Fibroblast of skin of right biceps (primary cell): ENCODE measurements around the gene ANKRD2.
"Not testable (repeated sequence)": the region's sequence is repeated elsewhere in the genome, so short reads cannot be mapped to it uniquely, and the experiment has no call there.

Experiments
- DNase-seq: peaks from one replicate; pipeline ENCODE4 v3.0.0-alpha.2; 2013

The ANKRD2 gene

DNA sequence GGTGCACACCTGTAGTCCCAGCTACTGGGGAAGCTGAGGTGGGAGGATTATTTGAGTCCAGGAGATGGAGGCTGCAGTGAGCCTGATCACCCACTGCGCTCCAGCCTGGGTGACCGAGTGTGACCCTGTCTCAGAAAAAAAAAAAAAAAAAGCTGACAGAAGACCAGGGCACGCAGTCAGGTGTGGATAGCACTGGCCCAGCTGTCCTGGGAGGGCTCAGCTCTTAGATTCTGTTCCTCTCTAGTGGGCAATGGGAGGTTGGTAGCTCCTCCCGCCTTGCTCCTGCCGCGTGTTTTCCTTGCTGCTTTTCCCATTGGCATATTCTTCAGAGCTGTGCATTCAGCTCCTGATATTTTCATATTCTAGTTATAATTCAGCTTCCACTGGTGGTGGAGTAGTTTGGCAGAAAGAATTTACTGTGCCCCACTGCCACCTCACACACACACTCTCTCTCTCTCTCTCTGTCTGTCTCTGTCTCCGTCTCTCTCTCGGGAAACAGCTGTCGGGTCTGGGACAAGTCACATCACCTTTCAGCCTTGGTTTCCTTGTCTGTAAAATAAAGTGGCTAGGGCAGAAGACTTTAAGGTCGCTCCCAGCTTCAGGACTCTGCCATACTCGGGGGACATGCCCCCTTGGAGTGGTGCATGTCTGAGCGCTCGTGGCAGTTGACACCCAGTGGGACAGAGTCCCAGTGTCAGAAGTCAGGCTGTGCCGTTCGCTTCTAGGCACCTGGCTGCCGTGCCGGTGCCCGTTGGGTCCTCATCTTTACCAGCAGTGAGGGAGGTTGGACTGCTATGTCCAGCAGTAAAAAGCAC lies 25.9 kb upstream of the ANKRD2 start:
- DNase-seq: no peak

DNA sequence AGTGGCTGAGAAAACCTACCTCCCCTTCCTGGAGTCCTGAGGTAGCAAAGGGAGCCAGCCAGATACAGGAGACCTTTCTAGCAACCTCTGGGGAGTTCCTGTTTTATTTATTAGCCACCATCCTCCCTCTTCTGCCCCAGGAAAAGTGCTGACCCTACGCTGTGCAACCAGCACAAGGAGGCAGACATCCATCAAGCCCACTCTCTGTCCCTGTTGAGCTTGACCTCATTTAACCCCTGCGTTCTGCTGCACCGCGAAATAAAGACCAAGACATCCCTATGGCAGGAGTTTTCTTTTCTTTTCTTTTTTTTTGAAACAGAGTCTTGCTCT lies 25.3 kb upstream of the ANKRD2 start:
- no peak for DNase-seq

DNA sequence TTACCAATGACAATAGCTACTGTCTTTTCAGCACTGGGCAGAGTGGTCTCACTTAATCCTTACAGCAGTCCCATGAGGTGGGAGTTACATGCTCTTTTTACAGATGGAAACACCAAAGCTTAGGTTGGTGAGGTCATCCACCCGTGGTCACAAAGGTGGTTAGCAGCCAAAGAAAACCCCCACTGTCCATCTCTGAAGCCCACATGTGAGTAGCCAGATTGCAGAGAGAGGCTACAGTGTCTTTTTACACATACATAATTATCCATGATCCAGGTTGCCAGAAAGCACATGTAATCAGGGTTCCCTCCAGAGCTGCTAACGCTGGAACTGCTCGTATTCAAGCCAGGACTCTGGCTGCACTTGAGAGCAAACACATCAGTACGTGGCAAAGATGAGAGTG lies 24.6 kb upstream of the ANKRD2 start:
- peak; percentile 20 for DNase-seq

DNA sequence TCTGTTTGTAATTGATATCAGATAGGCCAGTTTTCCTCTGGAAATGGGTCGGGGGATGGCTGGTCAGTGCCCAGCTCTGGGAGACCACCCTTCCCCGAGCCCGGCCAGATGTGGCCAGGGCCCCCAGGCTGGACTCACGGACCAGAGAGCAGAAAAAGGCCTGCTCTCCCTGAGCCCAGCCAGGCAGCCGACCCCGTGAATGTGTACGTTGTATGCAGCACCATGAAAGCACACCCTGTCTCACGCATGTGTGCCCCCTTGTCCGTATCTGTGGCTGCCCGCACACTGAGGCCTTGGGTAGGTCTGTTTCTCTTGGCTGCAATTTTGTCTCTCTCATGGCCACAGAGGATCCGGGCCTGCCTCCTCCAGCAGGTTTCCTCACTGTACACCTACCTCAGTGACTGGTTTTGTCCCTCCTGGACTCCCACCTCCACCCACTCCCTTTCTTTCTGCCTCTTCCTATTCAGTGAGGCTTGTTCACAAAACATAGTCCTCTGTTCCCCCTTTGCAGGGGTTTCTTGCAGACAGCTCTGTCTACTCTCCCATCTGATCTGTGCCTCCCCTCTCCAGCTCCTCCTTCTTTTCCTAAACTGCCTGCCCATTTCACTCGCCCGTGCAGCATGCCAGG lies 23.6 kb upstream of the ANKRD2 start:
- DNase-seq: no peak

DNA sequence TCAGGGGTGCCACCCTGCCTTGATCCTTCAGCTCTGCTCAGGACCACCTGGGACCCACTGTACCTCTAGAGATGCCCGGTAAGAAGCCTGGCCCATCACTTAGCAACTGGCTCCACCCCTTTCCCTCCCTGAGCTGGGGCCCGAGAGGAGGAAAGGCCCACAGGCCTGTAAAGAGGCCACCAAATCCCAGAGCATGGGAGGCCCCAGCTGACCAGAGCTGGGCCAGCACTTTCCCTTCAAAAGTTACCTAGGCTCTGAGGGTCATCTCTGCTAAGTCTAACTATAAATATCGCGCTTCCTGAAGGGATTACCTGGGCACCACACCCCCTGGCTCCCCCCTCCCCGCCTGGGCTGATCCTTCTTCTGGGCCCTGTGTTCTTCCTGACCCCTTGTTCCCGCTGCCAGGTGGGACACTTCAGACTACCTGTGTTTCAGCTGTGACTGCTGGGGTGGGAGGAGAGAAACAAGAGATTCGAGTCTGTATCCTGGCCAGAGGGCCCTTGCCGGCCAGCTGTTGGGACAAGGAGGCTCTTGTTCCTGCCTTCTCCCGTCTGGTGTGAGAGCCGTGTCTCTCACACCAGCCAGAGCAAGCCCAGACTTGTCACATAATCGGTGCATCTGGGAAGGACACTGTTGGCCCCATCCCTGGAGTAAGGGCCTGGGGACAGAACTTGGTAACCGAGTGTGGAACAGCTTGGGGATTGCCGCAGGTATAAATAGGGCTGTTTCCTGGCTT lies 22.8 kb upstream of the ANKRD2 start:
- no peak for DNase-seq

DNA sequence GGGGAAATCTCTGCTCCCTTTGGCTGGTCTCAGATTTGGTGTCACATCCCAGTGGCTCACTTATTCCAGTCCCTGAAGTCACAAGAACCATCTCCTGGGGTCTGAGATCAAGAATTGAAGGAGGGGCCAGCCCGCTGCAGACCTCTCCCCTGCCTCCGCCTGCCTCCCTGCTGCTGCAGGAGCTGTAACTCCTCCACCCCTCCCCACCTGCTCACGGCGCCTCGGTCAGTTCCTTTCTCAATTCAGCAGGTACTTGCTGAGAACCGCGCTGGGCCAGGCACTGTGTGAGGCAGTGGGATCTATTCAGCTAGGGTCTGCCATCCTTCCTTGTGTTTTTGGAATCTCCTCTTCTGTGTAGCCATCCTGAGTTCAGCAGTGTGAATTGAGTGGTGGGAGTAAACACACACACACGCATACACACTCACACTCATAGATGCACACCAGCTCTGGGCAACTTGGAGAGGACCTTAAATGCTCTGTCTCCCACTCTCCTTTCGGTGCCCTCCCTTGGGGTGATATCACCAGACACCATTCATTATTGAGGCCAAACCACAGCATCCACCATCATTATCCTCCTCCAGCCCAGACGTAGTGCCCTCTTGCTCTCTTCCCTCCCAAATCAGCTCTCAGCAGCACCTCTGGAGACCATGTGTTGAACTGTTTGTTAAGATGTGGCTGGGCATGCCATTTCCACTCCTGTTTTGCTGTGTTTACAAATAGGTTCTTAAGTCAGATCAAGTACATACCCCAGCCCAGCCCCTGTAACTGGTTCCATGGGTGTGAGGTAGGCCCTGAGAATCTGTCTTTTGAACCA lies 22.0 kb upstream of the ANKRD2 start:
- no peak for DNase-seq

DNA sequence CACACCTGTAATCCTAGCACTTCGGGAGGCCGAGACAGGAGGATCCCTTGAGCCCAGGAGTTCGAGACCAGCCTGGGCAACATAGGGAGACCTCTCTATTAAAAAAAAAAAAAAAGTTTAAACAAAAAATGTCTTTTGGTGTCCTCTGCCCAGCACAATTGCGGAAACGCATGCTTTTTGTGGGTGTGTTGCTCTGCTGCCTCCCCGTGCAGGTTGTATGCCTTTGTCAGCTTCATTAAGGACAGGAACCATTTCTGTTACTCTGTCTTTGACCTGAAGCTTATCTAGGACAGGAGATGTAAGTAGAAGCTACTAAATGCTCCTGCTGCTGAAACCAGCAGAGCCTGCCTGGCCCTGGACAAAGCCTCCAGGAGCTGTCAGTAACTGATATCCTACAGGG lies 21.3 kb upstream of the ANKRD2 start:
- DNase-seq: no peak

DNA sequence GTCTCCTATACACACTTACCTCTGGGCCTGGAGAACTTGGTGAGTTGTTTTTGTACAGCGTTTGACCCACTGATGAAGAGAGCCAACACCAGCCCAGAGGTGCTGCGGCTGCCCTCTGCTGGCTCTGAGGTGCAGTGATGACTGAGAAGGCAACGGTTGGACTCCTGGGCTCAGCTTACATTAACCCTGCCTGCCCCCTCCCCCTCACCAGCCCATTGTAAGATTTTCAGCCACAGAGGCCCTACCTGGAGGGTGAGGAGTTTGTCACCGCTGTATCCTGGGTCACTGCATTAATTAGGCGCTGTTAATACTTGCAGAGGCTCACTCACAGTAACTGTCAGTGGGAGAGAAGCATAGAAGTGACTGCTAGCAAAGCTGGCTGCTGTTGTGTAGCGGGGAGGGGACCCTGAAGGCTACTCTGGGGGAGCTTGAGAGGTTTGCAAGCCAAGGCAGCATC lies 19.0 kb upstream of the ANKRD2 start:
- peak; percentile 71 for DNase-seq

DNA sequence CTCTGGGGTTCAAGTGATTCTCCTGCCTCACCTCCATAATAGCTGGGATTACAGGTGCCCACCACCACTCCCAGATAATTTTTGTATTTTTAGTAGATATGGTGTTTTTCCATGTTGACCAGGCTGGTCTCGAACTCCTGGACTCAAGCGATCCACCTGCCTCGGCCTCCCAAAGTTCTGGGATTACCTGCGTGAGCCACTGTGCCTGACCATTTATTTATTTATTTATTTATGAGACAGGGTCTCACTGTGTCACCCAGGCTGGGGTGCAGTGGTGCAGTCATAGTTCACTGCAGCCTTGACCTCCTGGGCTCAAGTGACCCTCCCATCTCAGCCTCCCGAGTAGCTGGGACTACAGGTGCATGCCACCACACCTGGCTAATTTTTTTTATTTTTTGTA lies 18.2 kb upstream of the ANKRD2 start:
- not testable (repeated sequence) for DNase-seq

DNA sequence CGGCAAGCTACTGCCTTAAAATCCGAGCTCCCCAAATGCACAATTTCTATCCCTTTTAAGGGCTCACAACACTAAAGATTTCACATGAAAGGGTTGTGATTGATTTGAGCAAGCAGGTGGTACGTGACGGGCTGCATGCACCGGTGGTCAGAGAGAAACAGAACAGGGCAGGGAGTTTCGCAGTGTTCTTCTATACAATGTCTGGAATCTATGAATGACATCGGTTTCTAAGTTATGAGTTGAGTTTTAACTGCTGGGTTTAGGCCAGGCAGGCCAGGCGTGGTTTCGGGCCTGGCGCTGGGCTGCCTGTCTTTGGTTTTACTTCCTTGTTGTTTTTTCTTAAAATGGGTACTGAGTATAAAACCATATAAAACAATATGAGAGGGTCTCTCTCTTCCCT lies 17.0 kb upstream of the ANKRD2 start:
- not testable (repeated sequence) for DNase-seq

DNA sequence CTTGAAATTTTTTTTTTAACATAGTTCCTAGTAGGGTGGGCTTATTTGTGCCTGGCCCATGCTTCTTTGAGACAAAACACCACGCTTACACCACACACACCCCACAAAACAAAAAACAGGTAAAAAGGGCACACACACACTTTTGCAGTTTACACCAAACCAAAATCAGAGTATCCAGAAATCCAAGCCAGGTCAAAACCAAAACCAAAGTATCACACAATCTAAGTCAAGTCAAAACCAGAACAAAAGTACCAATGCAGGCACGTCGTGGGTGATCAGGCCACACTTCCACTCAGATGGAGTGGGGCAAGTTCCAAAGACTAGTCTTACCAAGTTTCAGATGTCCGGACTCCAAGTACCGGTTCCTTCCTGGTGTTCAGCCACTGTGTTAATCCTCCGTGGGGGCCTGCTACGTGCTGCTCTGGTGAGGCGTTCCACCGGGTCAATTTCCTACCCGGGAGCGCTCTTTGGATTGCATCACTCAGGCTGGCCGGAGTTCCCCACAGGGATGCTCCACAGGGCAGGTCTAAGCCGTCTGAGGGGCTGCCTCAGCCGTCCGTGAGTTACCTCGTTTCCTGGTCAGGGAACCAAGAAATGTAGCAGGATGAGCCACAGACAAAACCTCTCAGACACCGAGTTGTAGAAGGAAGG lies 11.7 kb upstream of the ANKRD2 start:
- DNase-seq: not testable (repeated sequence)

DNA sequence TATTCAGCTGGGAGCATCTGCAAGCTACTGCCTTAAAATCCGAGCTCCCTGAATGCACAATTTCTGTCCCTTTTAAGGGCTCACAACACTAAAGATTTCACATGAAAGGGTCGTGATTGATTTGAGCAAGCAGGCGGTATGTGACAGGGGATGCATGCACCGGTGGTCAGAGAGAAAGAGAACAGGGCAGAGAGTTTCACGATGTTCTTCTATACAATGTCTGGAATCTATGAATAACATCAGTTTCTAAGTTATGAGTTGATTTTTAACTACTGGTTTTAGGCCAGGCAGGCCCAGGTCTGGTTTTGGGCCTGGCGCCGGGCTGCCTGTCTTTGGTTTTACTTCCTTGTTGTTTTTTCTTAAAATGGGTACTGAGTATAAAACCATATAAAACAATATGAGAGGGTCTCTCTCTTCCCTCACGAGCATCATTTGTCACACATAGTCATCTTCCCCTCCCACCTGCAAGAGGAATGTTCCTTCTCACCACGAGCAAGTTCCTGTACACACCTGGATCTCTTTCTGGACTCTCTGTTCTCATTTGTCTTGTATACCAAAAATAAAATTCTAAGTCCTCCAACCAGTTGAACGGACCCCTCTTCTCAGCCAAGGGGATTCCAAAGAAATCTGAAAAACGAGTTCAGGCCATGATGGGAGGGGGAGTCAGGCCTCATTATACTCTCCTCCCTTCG lies 11.0 kb upstream of the ANKRD2 start:
- not testable (repeated sequence) for DNase-seq

DNA sequence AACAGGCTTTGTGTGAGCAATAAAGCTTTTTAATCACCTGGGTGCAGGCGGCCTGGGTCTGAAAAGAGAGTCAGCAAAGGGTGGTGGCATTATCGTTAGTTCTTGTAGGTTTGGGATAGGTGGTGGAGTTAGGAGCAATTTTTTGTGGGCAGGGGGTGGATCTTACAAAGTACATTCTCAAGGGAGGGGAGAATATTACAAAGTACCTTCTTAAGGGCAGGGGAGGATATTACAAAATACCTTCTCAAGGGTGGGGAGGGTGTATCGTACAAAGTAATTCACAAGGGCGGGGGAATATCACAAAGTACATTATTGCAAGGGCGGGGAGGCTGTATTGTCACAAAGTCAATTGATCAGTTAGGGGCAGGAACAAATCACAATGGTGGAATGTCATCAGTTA lies 10.2 kb upstream of the ANKRD2 start:
- DNase-seq: not testable (repeated sequence)

DNA sequence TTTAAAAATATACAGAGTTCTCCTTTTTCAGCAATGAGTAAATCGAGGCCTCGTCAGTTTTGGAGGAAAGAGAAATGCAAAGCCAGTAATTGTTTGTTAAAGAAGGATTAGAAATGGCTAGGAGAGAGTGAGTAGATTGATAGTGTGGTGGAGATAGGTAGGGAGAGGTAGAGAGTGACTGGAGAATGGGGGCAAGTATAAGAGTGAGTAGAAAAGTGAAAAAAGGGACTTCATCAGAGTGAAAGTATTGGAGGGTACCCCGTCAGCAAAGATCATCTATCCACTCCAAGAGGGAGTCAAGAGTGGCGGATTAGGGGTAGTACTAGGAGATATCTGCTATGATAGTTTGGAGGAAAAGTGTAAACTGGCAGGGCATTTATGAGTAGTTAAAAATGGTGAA lies 9.2 kb upstream of the ANKRD2 start:
- DNase-seq: no peak

DNA sequence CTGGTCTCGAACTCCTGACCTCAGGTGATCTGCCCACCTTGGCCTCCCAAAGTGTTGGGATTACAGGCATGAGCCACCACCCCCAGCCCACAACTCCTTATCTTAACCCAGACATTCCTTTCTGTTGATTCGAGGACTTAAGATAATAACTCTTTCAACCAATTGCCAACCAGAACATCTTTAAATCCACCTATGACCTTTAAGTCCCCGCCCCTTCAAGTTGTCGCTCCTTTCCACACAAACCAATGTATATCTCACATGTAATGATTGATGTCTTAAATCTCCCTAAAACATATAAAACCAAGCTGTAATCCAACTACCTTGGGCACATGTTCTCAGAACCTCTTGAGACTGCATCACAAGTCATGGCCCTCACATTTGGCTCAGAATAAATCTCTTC lies 7.8 kb upstream of the ANKRD2 start:
- DNase-seq: peak; percentile 21

DNA sequence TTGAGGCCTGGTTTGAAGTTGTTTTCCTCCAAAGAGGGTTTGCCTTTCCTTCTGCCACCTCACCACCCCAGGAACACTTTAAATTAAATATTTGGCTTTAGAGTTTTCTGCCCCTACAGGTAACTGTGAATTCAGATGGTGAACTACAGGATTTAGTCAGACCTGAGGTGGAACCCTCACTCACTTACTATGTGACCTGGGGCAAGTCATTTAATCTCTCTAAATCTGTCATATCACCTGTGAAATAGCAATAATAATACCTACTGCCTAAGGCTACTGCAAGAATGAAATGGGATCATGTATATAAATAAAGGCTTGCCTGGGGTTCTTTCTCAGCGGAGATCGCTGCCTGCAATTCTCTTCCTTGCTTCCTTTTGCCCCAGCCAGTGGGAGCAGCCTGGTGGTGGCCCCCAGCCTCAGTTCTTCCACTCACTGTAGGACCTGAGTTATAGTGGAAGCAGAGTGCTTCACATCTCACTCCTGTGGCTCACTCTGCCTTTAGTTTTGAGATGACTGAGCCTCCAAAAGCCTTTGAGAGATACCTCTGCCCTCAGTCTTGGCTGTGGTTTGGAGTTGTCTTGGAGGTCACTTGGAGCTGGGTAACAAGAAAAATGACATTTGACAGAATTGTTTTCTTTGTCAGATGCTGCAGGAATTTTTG lies 6.1 kb upstream of the ANKRD2 start:
- no peak for DNase-seq

DNA sequence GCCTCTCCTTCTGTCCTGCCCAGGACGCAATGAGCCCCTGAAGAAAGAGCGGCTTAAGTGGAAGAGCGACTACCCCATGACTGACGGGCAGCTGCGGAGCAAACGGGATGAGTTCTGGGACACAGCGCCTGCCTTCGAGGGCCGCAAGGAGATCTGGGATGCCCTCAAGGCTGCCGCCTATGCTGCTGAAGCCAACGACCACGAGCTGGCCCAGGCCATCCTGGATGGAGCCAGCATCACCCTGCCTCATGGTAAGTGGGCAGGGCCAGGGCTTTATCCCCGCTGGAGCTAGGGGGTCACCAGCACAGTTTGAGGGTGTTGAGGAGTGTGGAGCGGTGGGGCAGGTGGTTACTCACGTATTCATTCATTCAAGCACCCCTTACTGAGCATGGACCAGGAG lies 4.7 kb upstream of the ANKRD2 start:
- no peak for DNase-seq

DNA sequence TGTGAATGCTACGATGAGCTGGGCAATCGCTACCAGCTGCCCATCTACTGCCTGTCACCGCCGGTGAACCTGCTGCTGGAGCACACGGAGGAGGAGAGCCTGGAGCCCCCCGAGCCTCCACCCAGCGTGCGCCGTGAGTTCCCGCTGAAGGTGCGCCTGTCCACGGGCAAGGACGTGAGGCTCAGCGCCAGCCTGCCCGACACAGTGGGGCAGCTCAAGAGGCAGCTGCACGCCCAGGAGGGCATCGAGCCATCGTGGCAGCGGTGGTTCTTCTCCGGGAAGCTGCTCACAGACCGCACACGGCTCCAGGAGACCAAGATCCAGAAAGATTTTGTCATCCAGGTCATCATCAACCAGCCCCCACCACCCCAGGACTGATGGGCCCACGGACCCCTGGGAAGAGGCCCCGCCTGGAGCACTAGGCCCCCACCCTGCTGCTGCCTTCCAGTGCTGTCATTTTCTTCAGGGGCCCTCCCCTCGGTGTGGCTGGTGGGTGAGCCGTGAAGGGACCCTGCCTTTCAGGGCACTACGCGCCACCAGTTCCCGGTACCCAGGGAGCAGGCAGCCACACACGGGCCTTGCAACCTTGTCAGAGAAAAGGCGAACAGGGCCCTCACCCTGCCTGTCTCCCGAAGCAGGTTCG lies 2.3 kb upstream of the ANKRD2 start:
- no peak for DNase-seq

DNA sequence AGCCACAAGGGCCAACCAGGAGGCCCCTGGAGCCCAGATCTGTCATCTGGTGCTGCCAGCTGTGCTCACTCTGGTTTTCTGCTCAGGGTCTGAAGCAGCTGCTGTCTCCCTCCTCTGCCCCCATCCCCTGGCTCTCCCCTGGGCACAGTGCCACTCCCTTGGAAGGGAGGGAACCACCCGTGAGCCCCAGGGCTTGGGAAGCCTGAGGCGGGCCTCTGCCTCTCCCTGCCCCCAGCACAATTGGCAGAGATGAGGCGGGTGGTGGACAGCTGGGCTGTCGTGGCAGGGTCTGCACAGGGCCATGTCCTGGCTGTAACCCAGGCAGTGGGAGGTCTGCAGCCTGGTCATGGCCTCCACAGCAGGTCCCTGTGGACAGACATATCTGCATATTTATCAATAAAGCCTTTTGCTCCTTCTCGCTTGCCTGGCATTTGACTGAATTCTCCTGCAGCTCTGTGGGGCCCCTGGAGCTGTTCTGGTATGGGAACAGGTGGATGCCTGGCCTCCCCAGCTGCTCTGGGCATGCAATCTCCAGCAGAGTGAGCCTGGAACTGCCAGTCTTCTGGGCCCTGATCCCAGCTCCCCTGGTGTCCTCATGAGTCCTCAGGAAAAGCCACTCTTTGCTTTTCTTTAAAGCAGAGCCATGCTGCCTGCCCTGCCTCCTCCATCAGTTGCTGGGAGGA lies 1.6 kb upstream of the ANKRD2 start:
- no peak for DNase-seq

DNA sequence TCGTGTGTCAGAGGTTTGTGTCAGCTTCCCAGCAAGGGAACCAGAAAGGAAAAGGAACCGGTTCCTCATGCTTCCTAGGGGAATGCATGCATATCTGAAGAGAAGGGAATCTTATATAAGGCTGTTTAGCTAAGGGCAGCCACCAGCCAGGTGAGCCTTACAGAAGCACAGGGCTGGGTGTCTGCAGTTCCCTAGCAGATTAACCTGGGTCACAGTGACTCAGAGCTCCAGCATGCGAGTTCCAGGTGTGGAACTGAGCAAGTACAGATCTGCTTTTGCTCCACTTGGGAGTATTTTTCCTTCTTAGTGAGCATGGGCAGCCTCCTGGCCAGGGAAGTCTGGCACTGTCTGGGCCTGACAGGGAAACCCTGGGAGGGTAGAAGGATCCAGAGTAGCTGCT lies 957 bp upstream of the ANKRD2 start:
- no peak for DNase-seq
